Measurements from ENCODE around the gene ROM1. TPM values are rescaled to one million over a fixed set of nuclear protein-coding genes. Genes with fewer than 3 reads are reported as not detected.

The ROM1 gene
- total RNA-seq, 1 donor from 2014 or later, result not detected

GRCh38 chr11:62664405-62665074 lies 51.5 kb downstream of the ROM1 start:
- Histone ChIP-seq H3K9me3 (no peaks in the 10 kb centered on the region), H3K36me3 (peaks cover 3 to 11% of the 10 kb centered on the region in 2 donors), H3K27me3 (no peaks in the 10 kb centered on the region), H3K4me3 (peak overlapping the region; percentile 71 to 93), H3K27ac (peak overlapping the region; percentile 80 to 89), H3K4me1 (peaks cover 10 to 20% of the 10 kb centered on the region in 2 donors)
- no peak for TF ChIP-seq CTCF (IDR thresholded peaks at IDR 0.05)
- intact Hi-C loops (cut with DNase I), result loop anchor here (1.0 to 2.0 kb wide), 5 partner anchors 11 to 64 kb away; partner anchors contain the start of genes EML3, INTS5, ROM1 and TTC9C
- DNase-seq (ENCODE audit: low spot score in 2 of 2), result no peak

Other genes starting within 250 kb of the ROM1 start
- not detected for gene SCGB1A1, start 194.2 kb upstream of the ROM1 start, total RNA-seq
- gene AHNAK, start 66.5 kb upstream of the ROM1 start, total RNA-seq, result 718 TPM
- 1,083 TPM for gene EEF1G, start 39.4 kb upstream of the ROM1 start, total RNA-seq
- gene TUT1, start 21.7 kb upstream of the ROM1 start, total RNA-seq, result 18.4 TPM
- gene MTA2, start 11.4 kb upstream of the ROM1 start, total RNA-seq, result 79.2 TPM
- gene EML3, start 482 bp upstream of the ROM1 start, total RNA-seq, result 207 TPM
- gene B3GAT3, start 8.7 kb downstream of the ROM1 start, total RNA-seq, result 61.3 TPM
- gene GANAB, start 33.4 kb downstream of the ROM1 start, total RNA-seq, result 326 TPM
- 8.1 TPM for gene INTS5, start 40.0 kb downstream of the ROM1 start, total RNA-seq
- gene C11orf98, start 52.0 kb downstream of the ROM1 start, total RNA-seq, result 49.8 TPM
- not detected for gene CSKMT, start 52.1 kb downstream of the ROM1 start, total RNA-seq
- gene UQCC3, start 58.4 kb downstream of the ROM1 start, total RNA-seq, result 3.9 TPM
- not detected for gene LBHD1, start 59.0 kb downstream of the ROM1 start, total RNA-seq
- gene UBXN1, start 65.8 kb downstream of the ROM1 start, total RNA-seq, result 60.2 TPM
- gene LRRN4CL, start 76.3 kb downstream of the ROM1 start, total RNA-seq, result 12.1 TPM
- gene BSCL2, start 94.2 kb downstream of the ROM1 start, total RNA-seq, result 55.9 TPM
- gene GNG3, start 94.4 kb downstream of the ROM1 start, total RNA-seq, result not detected
- 14.6 TPM for gene HNRNPUL2, start 114.2 kb downstream of the ROM1 start, total RNA-seq
- gene TTC9C, start 115.2 kb downstream of the ROM1 start, total RNA-seq, result 1.4 TPM
- gene ZBTB3, start 140.9 kb downstream of the ROM1 start, total RNA-seq, result 2.9 TPM
- gene POLR2G, start 148.3 kb downstream of the ROM1 start, total RNA-seq, result 110 TPM
- 51.7 TPM for gene TAF6L, start 158.1 kb downstream of the ROM1 start, total RNA-seq
- gene TMEM179B, start 174.1 kb downstream of the ROM1 start, total RNA-seq, result 102 TPM
- 92.5 TPM for gene TMEM223, start 178.7 kb downstream of the ROM1 start, total RNA-seq
- 41.8 TPM for gene NXF1, start 192.2 kb downstream of the ROM1 start, total RNA-seq
- 40.3 TPM for gene STX5, start 218.8 kb downstream of the ROM1 start, total RNA-seq
- not detected for gene TEX54, start 219.6 kb downstream of the ROM1 start, total RNA-seq
- gene WDR74, start 226.3 kb downstream of the ROM1 start, total RNA-seq, result 28.7 TPM